Activated CD8-positive, alpha-beta memory T cell treated with anti-CD3 and anti-CD28 coated beads, Interleukin-2, amount 50 U/mL, for 24 hours (primary cell): ENCODE results near the gene ZMIZ2.
"Not testable (repeated sequence)": the region's sequence is repeated elsewhere in the genome, so short reads cannot be mapped to it uniquely, and the experiment has no call there.

Experiments used
- DNase-seq: peaks from one replicate; pipeline ENCODE4 v3.0.0-alpha.2; 2020; ENCODE audit errors: extremely low read depth

ZMIZ2 gene

GRCh38 chr7:44727937-44728262, 20.7 kb upstream of the ZMIZ2 start:
- DNase-seq: no peak

- no peak for DNase-seq
Observed at GRCh38 chr7:44729949-44730590, 18.6 kb upstream of the ZMIZ2 start.

GRCh38 chr7:44732971-44733370, 15.7 kb upstream of the ZMIZ2 start:
- not testable (repeated sequence) for DNase-seq

GRCh38 chr7:44733708-44734481, 14.8 kb upstream of the ZMIZ2 start:
- DNase-seq: no peak

GRCh38 chr7:44735403-44736165, 13.1 kb upstream of the ZMIZ2 start:
- DNase-seq: no peak

- no peak for DNase-seq
Observed at GRCh38 chr7:44736896-44737295, 11.8 kb upstream of the ZMIZ2 start.

- no peak for DNase-seq
Observed at GRCh38 chr7:44738051-44738723, 10.5 kb upstream of the ZMIZ2 start.

GRCh38 chr7:44738876-44739665, 9.6 kb upstream of the ZMIZ2 start:
- DNase-seq: no peak

- no peak for DNase-seq
Observed at GRCh38 chr7:44740055-44740454, 8.6 kb upstream of the ZMIZ2 start.

GRCh38 chr7:44743750-44744149, 4.9 kb upstream of the ZMIZ2 start:
- DNase-seq: no peak

GRCh38 chr7:44748948-44749731, 493 bp downstream of the ZMIZ2 start:
- DNase-seq: no peak

- no peak for DNase-seq
Observed at GRCh38 chr7:44749992-44750391, 1.3 kb downstream of the ZMIZ2 start.

GRCh38 chr7:44750424-44750823, 1.8 kb downstream of the ZMIZ2 start:
- DNase-seq: no peak

GRCh38 chr7:44750921-44751571, 2.4 kb downstream of the ZMIZ2 start:
- DNase-seq: no peak

GRCh38 chr7:44752822-44753221, 4.2 kb downstream of the ZMIZ2 start:
- no peak for DNase-seq

- no peak for DNase-seq
Observed at GRCh38 chr7:44754802-44755697, 6.4 kb downstream of the ZMIZ2 start.

- DNase-seq: no peak
Observed at GRCh38 chr7:44755698-44756627, 7.3 kb downstream of the ZMIZ2 start.

- DNase-seq: no peak
Observed at GRCh38 chr7:44756904-44757303, 8.3 kb downstream of the ZMIZ2 start.
